Epithelial cell of proximal tubule (primary cell): ENCODE measurements around the gene CUZD1. TPM values are rescaled to one million over a fixed set of nuclear protein-coding genes. Genes with fewer than 3 reads are reported as not detected.

ENCODE experiments used
- DNase-seq: peaks from one replicate; pipeline ENCODE4 v3.0.0-alpha.2; 2011; ENCODE audit warnings: low read depth
- H3K4me3 ChIP-seq: 2 replicates; pipeline ENCODE4 v1.5.1; 2011; ENCODE audit warnings: low read depth, mild to moderate bottlenecking, low read length
- CTCF ChIP-seq: conservative IDR thresholded peaks from 2 replicates; pipeline ENCODE4 v1.5.1; 2012; ENCODE audit warnings: low read depth, mild to moderate bottlenecking, low read length
- total RNA-seq: library from RNA; depleted of rRNA; stranded (reverse); fragments of >200 nt; gene quantifications from 2 replicates; pipeline ENCODE4 v1.2.3, GENCODE V29; 2015

The CUZD1 gene
- total RNA-seq, 1 donor from 2014 or later, result 1.0 TPM

GRCh38 chr10:122815458-122815857 is 30.2 kb downstream of the CUZD1 start:
- TF ChIP-seq CTCF, result no peak
- no peak for DNase-seq
- H3K4me3 ChIP-seq, result no peak overlapping the region

GRCh38 chr10:122814493-122814892 is 31.2 kb downstream of the CUZD1 start:
- H3K4me3 ChIP-seq, result no peak overlapping the region
- TF ChIP-seq CTCF, result no peak
- no peak for DNase-seq

GRCh38 chr10:122812751-122813150 is 32.9 kb downstream of the CUZD1 start:
- no peak for DNase-seq
- TF ChIP-seq CTCF, result no peak
- H3K4me3 ChIP-seq, result no peak overlapping the region

GRCh38 chr10:122802282-122802681 is 43.4 kb downstream of the CUZD1 start:
- TF ChIP-seq CTCF, result no peak
- no peak for DNase-seq
- H3K4me3 ChIP-seq, result no peak overlapping the region

GRCh38 chr10:122798704-122799231 is 46.9 kb downstream of the CUZD1 start:
- no peak for DNase-seq
- H3K4me3 ChIP-seq, result no peak overlapping the region
- no peak for TF ChIP-seq CTCF

GRCh38 chr10:122796796-122797195 is 48.9 kb downstream of the CUZD1 start:
- TF ChIP-seq CTCF, result no peak
- H3K4me3 ChIP-seq, result no peak overlapping the region
- no peak for DNase-seq

- no peak overlapping the region for H3K4me3 ChIP-seq
- no peak for DNase-seq
- no peak for TF ChIP-seq CTCF
Observed at GRCh38 chr10:122795924-122796323, 49.7 kb downstream of the CUZD1 start.
